ENCODE measurements around the gene TWIST1.

The TWIST1 gene

DNA sequence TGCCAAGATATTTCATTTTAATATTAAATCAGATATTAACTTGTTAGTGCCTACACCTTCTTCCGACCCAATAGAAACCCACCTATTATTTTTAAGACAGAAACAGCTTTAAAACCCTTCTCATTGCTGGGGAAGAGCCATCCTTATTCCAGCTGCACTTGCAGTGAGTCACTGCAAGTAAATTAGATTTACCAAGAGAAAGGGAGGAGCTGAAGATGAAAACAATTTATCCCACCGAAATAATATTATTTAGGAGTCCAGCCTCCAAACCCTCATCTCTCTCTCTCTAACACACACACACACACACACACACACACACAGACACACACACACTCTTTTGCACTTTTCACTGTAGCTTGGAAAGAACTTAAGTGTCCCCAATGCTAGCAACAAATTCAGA, 26.9 kb downstream of the TWIST1 start:
- Histone ChIP-seq H3K9me3 (no peaks in the 10 kb centered on the region), H3K27ac (no peak overlapping the region), H3K4me3 (ENCODE audit: low read depth in 1 of 2, low read length in 1 of 2) (no peak overlapping the region), H3K4me1 (ENCODE audit: control insufficient read depth in 1 of 2, insufficient read depth in 1 of 2, low read depth in 1 of 2, low read length in 1 of 2) (no peaks in the 10 kb centered on the region), H3K36me3 (no peaks in the 10 kb centered on the region), H3K27me3 (peaks cover 6% of the 10 kb centered on the region)
- no peak for TF ChIP-seq CTCF (IDR thresholded peaks at IDR 0.05)

GRCh38 chr7:19089797-19090196, 27.6 kb downstream of the TWIST1 start:
- Histone ChIP-seq H3K4me1 (ENCODE audit: control insufficient read depth in 1 of 2, insufficient read depth in 1 of 2, low read depth in 1 of 2, low read length in 1 of 2) (no peaks in the 10 kb centered on the region), H3K27me3 (peaks cover under 1% of the 10 kb centered on the region), H3K9me3 (no peaks in the 10 kb centered on the region), H3K27ac (no peak overlapping the region), H3K4me3 (ENCODE audit: low read depth in 1 of 2, low read length in 1 of 2) (no peak overlapping the region), H3K36me3 (no peaks in the 10 kb centered on the region)
- no peak for TF ChIP-seq CTCF (IDR thresholded peaks at IDR 0.05)

- TF ChIP-seq CTCF (IDR thresholded peaks at IDR 0.05): no peak
- no peaks in the 10 kb centered on the region for H3K9me3 ChIP-seq
- no peak overlapping the region for H3K4me3 ChIP-seq (ENCODE audit: low read depth in 1 of 2, low read length in 1 of 2)
- H3K36me3 ChIP-seq: no peaks in the 10 kb centered on the region
- no peak overlapping the region for H3K27ac ChIP-seq
- H3K4me1 ChIP-seq (ENCODE audit: control insufficient read depth in 1 of 2, insufficient read depth in 1 of 2, low read depth in 1 of 2, low read length in 1 of 2): no peaks in the 10 kb centered on the region
- no peaks in the 10 kb centered on the region for H3K27me3 ChIP-seq
Observed at GRCh38 chr7:19089378-19089777, 28.1 kb downstream of the TWIST1 start.

- no peak for TF ChIP-seq CTCF (IDR thresholded peaks at IDR 0.05)
- Histone ChIP-seq H3K36me3 (no peaks in the 10 kb centered on the region), H3K9me3 (no peaks in the 10 kb centered on the region), H3K27me3 (no peaks in the 10 kb centered on the region), H3K4me3 (ENCODE audit: low read depth in 1 of 2, low read length in 1 of 2) (no peak overlapping the region), H3K27ac (no peak overlapping the region), H3K4me1 (ENCODE audit: control insufficient read depth in 1 of 2, insufficient read depth in 1 of 2, low read depth in 1 of 2, low read length in 1 of 2) (no peaks in the 10 kb centered on the region)
Observed at GRCh38 chr7:19080093-19080492, 37.3 kb downstream of the TWIST1 start.

DNA sequence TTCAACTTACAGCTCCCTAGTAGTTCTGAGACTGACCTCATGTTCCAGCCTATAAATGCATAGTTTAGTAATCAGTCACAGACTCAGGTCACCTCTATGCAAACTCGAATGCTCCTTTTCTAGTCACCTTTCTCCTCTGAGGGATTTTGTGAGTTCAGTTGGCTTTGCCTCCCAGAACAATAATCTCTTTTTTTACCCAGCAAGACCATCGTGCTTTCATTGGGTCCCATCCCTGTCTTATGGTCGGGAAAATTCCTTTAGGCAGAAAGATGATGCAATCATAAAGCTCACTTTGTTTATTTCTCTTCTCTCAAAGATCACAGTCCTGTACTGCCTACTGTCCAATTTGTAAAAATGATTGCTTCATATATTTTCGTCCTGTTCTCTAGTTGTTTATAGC, 38.4 kb downstream of the TWIST1 start:
- Histone ChIP-seq H3K9me3 (no peaks in the 10 kb centered on the region), H3K4me1 (ENCODE audit: control insufficient read depth in 1 of 2, insufficient read depth in 1 of 2, low read depth in 1 of 2, low read length in 1 of 2) (no peaks in the 10 kb centered on the region), H3K27ac (no peak overlapping the region), H3K4me3 (ENCODE audit: low read depth in 1 of 2, low read length in 1 of 2) (no peak overlapping the region), H3K36me3 (no peaks in the 10 kb centered on the region), H3K27me3 (no peaks in the 10 kb centered on the region)
- no peak for TF ChIP-seq CTCF (IDR thresholded peaks at IDR 0.05)

DNA sequence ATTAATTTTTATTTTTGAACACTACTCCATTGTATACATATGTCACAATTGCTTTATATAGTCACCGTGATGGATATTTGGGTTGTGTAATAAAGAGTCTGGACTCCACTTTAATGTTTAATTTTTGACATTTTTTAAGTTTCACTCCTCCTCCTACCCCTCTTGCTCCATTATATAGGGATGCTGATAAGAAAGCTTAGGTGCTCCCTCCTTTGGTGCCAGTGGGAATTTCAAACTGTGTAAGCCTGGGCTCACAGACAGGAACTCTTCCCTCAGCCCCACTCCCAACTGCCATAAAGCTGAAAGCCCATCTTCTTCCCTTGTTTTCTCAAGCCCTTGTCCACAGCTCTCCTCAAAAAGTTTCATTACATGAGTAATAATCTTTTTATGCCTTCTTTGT, 47.6 kb downstream of the TWIST1 start:
- Histone ChIP-seq H3K9me3 (no peaks in the 10 kb centered on the region), H3K36me3 (no peaks in the 10 kb centered on the region), H3K4me1 (ENCODE audit: control insufficient read depth in 1 of 2, insufficient read depth in 1 of 2, low read depth in 1 of 2, low read length in 1 of 2) (no peaks in the 10 kb centered on the region), H3K27ac (no peak overlapping the region), H3K4me3 (ENCODE audit: low read depth in 1 of 2, low read length in 1 of 2) (no peak overlapping the region), H3K27me3 (no peaks in the 10 kb centered on the region)
- no peak for TF ChIP-seq CTCF (IDR thresholded peaks at IDR 0.05)
